Panc1 (cell line): ENCODE results near the gene ATP11A. TPM values are rescaled to one million over a fixed set of nuclear protein-coding genes. Genes with fewer than 3 reads are reported as not detected.

ENCODE experiments used
- ATAC-seq: fragments of 200-7000 bp; cut with Tn5 transposase; 2 replicates; pipeline ENCODE4 v1.9.1; 2020; ENCODE audit warnings: mild to moderate bottlenecking, moderate library complexity
- BruUV-seq: library from RNA; stranded (reverse); fragments of 400-500 nt; replicated peaks from 2 replicates; lab custom pipeline; 2021; lab: Mats Ljungman, UMichigan
- CTCF ChIA-PET: fragments of 300-600 bp; sonication (Branson Sonifier 250); formaldehyde crosslinking; loops from one replicate; lab custom pipeline; 2022; ENCODE audit warnings: antibody characterized with exemption; lab: Charles Lee
- POLR2A ChIA-PET: fragments of 300-600 bp; sonication (Branson Sonifier 250); formaldehyde crosslinking; loops from one replicate; lab custom pipeline; 2022; ENCODE audit warnings: antibody characterized with exemption; lab: Charles Lee
- DNase-seq: peaks from one replicate; pipeline ENCODE4 v3.0.0-alpha.2; 2010; ENCODE audit warnings: low read depth, low spot score
- H3K27ac ChIP-seq: 2 replicates; pipeline ENCODE4 v1.5.1; 2011; ENCODE audit warnings: mild to moderate bottlenecking, low read length, inconsistent platforms
- H3K27me3 ChIP-seq: fragments of 200-500 bp; sonication (Bioruptor generic); 2 replicates; pipeline ENCODE4 v1.6.0; 2014; ENCODE audit warnings: low read length, inconsistent platforms; ENCODE audit not compliant: control insufficient read depth, insufficient read depth
- H3K36me3 ChIP-seq: fragments of 200-500 bp; sonication (Bioruptor generic); 2 replicates; pipeline ENCODE4 v1.5.1; 2014; ENCODE audit warnings: inconsistent platforms, mild to moderate bottlenecking, low read length, moderate library complexity; ENCODE audit not compliant: control insufficient read depth, insufficient read depth
- H3K4me1 ChIP-seq: 2 replicates; pipeline ENCODE4 v1.5.1; 2011; ENCODE audit warnings: inconsistent platforms, mild to moderate bottlenecking, low read length, moderate library complexity; ENCODE audit not compliant: control insufficient read depth, insufficient read depth
- H3K4me3 ChIP-seq, 2 experiments: 2 replicates each; pipeline ENCODE4 v1.5.1; 2011 to 2012; ENCODE audit warnings: low read depth in 2 of 2, low read length in 2 of 2, mild to moderate bottlenecking in 2 of 2, inconsistent platforms in 1 of 2, moderate library complexity in 1 of 2
- H3K9me3 ChIP-seq: fragments of 200-500 bp; sonication (Bioruptor generic); 2 replicates; pipeline ENCODE4 v1.5.1; 2014; ENCODE audit warnings: low read depth, mild to moderate bottlenecking, inconsistent platforms, low read length, moderate library complexity; ENCODE audit not compliant: control insufficient read depth, insufficient read depth
- POLR2AphosphoS5 ChIP-seq: IDR thresholded peaks from 2 replicates; pipeline ENCODE4 v1.6.1; 2012; ENCODE audit warnings: mild to moderate bottlenecking, low read depth, low read length, moderate library complexity
- SIN3A ChIP-seq: IDR thresholded peaks from 2 replicates; pipeline ENCODE4 v1.6.1; 2012; ENCODE audit warnings: low read depth, mild to moderate bottlenecking, low read length, moderate library complexity, borderline replicate concordance; ENCODE audit not compliant: insufficient read depth
- TCF7L2 ChIP-seq: IDR thresholded peaks from 2 replicates; pipeline ENCODE4 v1.6.1; 2011; ENCODE audit warnings: mild to moderate bottlenecking, low read depth, low read length, inconsistent platforms
- in situ Hi-C: cut with HindIII; loops from 2 replicates; pipeline ENCODE4 v1.10.0; 2016; ENCODE audit warnings: low sequenced_read_pairs, low pct_unique_long_range_greater_than_20kb
- intact Hi-C: fragments of 100-400 bp; cut with micrococcal nuclease; formaldehyde crosslinking; loops from one replicate; pipeline ENCODE4 v1.10.0; 2022; ENCODE audit not compliant: unreplicated experiment
- total RNA-seq: library from RNA; stranded (reverse); gene quantifications from one replicate; pipeline ENCODE4 v1.2.1, GENCODE V29; 2021; ENCODE audit not compliant: unreplicated experiment
- TF ChIP-seq, protein P1 (sequence below), 2 experiments: IDR thresholded peaks; 2 replicates each; pipeline ENCODE4 v1.6.1; 2011 to 2012; ENCODE audit warnings: low read depth in 2 of 2, control low read depth in 1 of 2, low read length in 1 of 2, mild to moderate bottlenecking in 1 of 2, moderate library complexity in 1 of 2; ENCODE audit not compliant: insufficient read depth in 1 of 2
- TF ChIP-seq, protein P2 (sequence below): fragments of 450-650 bp; IDR thresholded peaks from 2 replicates; pipeline ENCODE4 v1.5.1; 2017; ENCODE audit warnings: mild to moderate bottlenecking

Gene ATP11A
- total RNA-seq, 1 experiment from 2014 or later, result 85.8 TPM

DNA sequence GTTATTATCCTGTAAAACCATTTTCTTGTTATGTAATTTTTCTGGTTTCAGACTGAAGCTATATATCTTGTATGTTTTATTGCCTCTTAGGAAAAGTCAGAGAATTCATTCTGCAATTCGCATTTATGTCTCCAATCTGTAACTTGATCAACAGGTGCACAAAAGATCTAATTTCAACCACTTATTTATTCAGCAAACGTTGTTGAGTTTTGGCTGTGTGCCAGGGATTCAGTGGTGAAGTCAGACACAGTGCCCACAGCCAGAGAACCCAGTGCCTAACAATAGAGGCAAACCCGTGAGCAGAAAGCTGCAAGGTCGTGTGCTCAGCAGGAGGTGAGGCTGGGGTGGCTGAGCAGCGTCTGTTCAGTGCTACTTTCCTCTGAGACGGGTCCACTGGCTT is 159.7 kb downstream of the ATP11A start:
- POLR2A ChIA-PET, result no interaction called here
- no peak for DNase-seq
- no TSS peak for BruUV-seq
- in situ Hi-C loops (no loop called here), intact Hi-C loops (no loop called here)
- no peaks in the 10 kb centered on the region for H3K9me3 ChIP-seq
- H3K36me3 ChIP-seq, result no peaks in the 10 kb centered on the region
- no peaks in the 10 kb centered on the region for H3K4me1 ChIP-seq
- CTCF ChIA-PET, result no interaction called here
- no peak overlapping the region for H3K27ac ChIP-seq
- TF ChIP-seq, protein P1, sequence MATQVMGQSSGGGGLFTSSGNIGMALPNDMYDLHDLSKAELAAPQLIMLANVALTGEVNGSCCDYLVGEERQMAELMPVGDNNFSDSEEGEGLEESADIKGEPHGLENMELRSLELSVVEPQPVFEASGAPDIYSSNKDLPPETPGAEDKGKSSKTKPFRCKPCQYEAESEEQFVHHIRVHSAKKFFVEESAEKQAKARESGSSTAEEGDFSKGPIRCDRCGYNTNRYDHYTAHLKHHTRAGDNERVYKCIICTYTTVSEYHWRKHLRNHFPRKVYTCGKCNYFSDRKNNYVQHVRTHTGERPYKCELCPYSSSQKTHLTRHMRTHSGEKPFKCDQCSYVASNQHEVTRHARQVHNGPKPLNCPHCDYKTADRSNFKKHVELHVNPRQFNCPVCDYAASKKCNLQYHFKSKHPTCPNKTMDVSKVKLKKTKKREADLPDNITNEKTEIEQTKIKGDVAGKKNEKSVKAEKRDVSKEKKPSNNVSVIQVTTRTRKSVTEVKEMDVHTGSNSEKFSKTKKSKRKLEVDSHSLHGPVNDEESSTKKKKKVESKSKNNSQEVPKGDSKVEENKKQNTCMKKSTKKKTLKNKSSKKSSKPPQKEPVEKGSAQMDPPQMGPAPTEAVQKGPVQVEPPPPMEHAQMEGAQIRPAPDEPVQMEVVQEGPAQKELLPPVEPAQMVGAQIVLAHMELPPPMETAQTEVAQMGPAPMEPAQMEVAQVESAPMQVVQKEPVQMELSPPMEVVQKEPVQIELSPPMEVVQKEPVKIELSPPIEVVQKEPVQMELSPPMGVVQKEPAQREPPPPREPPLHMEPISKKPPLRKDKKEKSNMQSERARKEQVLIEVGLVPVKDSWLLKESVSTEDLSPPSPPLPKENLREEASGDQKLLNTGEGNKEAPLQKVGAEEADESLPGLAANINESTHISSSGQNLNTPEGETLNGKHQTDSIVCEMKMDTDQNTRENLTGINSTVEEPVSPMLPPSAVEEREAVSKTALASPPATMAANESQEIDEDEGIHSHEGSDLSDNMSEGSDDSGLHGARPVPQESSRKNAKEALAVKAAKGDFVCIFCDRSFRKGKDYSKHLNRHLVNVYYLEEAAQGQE (IDR thresholded peaks at IDR 0.05; ENCODE audit: insufficient read depth in 1 of 2, low read depth in 2 of 2, low read length in 1 of 2), result no peak
- TF ChIP-seq, protein P2, sequence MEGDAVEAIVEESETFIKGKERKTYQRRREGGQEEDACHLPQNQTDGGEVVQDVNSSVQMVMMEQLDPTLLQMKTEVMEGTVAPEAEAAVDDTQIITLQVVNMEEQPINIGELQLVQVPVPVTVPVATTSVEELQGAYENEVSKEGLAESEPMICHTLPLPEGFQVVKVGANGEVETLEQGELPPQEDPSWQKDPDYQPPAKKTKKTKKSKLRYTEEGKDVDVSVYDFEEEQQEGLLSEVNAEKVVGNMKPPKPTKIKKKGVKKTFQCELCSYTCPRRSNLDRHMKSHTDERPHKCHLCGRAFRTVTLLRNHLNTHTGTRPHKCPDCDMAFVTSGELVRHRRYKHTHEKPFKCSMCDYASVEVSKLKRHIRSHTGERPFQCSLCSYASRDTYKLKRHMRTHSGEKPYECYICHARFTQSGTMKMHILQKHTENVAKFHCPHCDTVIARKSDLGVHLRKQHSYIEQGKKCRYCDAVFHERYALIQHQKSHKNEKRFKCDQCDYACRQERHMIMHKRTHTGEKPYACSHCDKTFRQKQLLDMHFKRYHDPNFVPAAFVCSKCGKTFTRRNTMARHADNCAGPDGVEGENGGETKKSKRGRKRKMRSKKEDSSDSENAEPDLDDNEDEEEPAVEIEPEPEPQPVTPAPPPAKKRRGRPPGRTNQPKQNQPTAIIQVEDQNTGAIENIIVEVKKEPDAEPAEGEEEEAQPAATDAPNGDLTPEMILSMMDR, result no peak
- TF ChIP-seq POLR2AphosphoS5, result no peak
- no peak for TF ChIP-seq TCF7L2
- TF ChIP-seq SIN3A, result no peak
- no peaks in the 10 kb centered on the region for H3K27me3 ChIP-seq
- no peak overlapping the region for H3K4me3 ChIP-seq
- ATAC-seq, result no peak

DNA sequence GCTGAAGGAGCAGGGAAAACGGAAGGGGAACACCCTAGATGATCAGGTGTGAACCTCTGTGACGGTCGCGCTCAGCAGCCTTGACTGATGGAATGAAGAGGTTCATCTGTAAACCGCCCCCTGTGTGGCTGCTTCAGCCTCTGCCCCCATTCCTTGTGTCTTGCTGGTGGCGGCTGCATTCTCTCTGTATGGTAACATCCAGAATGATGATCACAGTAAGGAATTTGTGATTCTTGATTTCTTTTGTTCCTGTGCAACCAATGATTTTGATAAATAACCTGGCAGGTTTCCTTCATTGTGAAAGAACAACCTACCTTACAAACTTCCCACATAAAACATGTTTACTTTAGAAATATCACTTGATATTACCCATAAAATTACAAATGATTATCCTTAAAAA is 160.4 kb downstream of the ATP11A start:
- BruUV-seq, result no TSS peak
- Histone ChIP-seq H3K9me3 (no peaks in the 10 kb centered on the region), H3K27ac (no peak overlapping the region), H3K36me3 (no peaks in the 10 kb centered on the region), H3K4me3 (no peak overlapping the region), H3K27me3 (no peaks in the 10 kb centered on the region), H3K4me1 (no peaks in the 10 kb centered on the region)
- ChIA-PET CTCF (no interaction called here), POLR2A (no interaction called here)
- in situ Hi-C loops (no loop called here), intact Hi-C loops (no loop called here)
- no peak for TF ChIP-seq POLR2AphosphoS5
- no peak for TF ChIP-seq TCF7L2
- TF ChIP-seq, protein P1 (IDR thresholded peaks at IDR 0.05; ENCODE audit: insufficient read depth in 1 of 2, low read depth in 2 of 2, low read length in 1 of 2), result no peak
- TF ChIP-seq, protein P2, result no peak
- TF ChIP-seq SIN3A, result no peak
- no peak for ATAC-seq
- DNase-seq, result no peak
